Skin of body (tissue), 2 donors: ENCODE measurements around the gene KDM4B. TPM values are rescaled to one million over a fixed set of nuclear protein-coding genes. Genes with fewer than 3 reads are reported as not detected.
"Not testable (repeated sequence)": the region's sequence is repeated elsewhere in the genome, so short reads cannot be mapped to it uniquely, and the experiment has no call there.

Source experiments
- DNase-seq: peaks from one replicate; lab custom pipeline; 2025; lab: John Stamatoyannopoulos, UW
- total RNA-seq: library from RNA; depleted of rRNA; stranded (reverse); fragments of >200 nt; gene quantifications from one replicate; pipeline ENCODE4 v1.2.3, GENCODE V29; 2014

KDM4B gene
- 23.4 TPM for total RNA-seq

GRCh38 chr19:4968462-4969291 is at the start of gene KDM4B:
KDM4B (plus strand) TSS chr19:4969113; CDS start chr19:5032891, 63,778 bp downstream.
- DNase-seq = peak; percentile 100

- DNase-seq = no peak
Observed at GRCh38 chr19:4922530-4923275, 46.2 kb upstream of the KDM4B start.

DNA sequence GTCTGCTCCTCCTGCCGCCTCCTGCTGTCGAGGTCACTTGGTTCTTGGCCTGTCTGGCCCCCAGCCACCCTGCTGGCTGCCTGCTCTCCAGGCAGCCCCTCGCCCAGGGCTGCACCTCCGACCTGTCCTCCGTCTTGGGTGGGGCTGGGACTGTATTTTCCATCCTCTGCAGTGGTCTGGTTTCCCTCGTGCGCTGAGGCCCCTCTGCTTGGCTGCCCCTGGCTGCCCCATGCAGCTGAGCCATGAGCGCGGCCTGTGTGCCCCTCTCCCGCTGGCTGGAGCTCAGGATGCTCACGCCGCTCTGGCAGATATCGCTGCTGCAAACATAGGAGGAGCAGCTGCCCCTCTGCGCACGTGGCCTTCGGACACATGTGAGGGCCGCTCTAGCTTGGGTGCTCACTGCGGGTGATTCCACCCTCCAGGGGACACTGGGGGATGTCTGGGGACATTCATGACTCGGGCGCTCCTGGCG is 45.6 kb upstream of the KDM4B start:
- DNase-seq = no peak

- DNase-seq = no peak
Observed at GRCh38 chr19:4929186-4929585, 39.7 kb upstream of the KDM4B start.

DNA sequence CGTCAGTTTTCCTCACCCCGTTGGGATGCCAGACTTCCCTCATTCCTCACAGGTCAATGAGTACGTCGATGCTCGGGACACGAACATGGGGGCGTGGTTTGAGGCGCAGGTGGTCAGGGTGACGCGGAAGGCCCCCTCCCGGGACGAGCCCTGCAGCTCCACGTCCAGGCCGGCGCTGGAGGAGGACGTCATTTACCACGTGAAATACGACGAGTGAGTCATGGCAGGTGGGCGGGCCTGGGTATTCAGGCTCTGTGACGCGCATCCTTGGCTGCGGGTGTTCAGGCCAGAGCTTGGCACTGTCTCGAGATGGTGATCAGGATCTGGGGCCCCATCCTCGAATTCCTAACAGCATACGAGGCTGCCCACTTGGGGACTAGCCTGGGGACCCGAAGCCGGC is 38.2 kb upstream of the KDM4B start:
- no peak for DNase-seq

DNA sequence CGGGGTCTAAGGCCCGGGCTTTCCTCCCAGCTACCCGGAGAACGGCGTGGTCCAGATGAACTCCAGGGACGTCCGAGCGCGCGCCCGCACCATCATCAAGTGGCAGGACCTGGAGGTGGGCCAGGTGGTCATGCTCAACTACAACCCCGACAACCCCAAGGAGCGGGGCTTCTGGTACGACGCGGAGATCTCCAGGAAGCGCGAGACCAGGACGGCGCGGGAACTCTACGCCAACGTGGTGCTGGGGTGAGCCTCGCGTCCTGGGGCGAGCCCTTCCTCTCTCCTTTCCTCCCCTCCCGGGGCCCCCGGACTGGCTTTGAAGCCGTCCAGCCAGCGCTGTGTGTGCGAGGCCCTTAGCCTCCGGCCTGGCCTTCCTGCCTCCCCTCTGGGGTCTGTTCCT is 36.2 kb upstream of the KDM4B start:
- DNase-seq = no peak

- DNase-seq = no peak
Observed at GRCh38 chr19:4933528-4933927, 35.4 kb upstream of the KDM4B start.

DNA sequence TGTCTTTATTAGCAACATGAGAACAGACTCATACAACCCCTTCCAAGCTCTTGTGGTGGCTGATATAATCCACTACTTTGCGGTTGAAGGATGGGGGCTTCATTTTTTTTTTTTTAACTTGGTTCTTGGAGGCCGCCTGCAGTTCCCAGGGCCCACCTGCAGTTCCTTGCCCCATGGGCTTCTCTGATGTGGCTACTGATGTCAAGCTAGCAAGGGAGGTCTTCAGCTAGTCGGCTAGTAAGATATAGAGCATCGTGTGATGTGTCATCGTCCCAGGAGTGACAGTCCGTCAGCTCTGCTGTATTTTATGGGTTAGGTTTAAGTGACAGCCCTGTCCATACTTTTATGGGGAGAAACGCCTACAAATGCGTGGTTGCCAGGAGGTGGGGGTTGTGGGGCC is 33.5 kb upstream of the KDM4B start:
- DNase-seq = no peak

GRCh38 chr19:4937060-4937459 is 31.9 kb upstream of the KDM4B start:
- DNase-seq = no peak

DNA sequence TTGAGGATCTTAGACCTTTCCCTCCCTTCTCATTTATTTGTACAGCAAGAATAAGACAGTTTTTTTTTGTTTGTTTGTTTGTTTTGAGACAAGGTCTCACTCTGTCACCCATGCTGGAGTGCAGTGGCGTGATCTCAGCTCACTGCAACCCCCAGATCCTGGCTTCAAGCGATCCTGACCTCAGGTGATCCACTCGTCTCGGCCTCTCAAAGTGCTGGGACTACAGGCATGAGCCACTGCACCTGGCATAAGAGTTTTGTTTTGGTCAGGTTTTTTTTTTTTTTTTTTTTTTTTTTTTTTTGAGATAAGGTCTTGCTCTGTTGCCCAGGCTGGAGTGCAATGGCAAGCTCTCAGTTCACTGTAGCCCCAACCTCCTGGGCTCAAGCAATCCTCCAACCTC is 30.5 kb upstream of the KDM4B start:
- DNase-seq = not testable (repeated sequence)

DNA sequence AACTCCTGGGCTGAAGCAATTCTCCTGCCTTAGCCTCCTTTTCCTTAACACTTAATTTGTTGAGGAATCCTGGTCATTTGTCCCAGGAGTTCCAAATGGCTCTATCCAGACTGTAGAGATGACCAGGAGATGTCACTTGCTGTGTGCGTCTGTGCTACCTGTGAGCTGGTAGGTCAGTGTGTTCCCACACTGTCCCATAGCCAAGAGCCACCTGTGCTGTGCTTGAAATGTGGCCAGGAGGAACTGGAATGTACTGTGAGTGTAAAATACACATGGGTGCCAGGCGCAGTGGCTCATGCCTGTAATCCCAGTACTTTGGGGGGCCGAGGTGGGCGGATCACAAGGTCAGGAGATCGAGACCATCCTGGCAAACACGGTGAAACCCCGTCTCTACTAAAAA is 29.4 kb upstream of the KDM4B start:
- DNase-seq = no peak

DNA sequence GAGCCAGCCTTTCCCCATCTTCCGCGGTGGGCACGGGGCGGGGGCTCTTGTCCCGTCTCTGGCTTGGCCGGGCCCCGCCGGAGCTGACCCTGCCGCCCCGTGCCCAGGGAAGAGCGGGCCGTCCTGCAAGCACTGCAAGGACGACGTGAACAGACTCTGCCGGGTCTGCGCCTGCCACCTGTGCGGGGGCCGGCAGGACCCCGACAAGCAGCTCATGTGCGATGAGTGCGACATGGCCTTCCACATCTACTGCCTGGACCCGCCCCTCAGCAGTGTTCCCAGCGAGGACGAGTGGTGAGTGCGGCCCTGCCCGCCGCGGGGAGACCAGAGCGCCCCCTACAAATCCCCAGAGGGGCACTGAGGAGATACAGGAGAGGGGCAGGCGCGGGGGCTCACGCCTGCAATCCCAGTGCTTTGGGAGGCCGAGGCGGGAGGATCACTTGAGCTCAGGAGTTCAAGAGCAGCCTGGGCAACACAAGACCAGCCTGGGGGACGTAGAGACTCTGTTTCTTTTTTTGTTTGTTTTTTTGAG is 27.2 kb upstream of the KDM4B start:
- DNase-seq = not testable (repeated sequence)

DNA sequence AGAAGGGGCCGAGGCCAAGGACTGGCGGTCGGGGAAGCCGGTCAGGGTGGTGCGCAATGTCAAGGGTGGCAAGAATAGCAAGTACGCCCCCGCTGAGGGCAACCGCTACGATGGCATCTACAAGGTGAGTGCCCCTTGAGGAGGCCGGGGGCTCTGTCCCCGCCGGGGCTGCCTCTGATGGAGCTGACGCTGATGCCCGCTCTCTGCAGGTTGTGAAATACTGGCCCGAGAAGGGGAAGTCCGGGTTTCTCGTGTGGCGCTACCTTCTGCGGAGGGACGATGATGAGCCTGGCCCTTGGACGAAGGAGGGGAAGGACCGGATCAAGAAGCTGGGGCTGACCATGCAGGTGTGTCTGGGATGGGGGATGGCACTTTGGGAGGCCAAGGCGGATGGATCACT is 18.3 kb upstream of the KDM4B start:
- not testable (repeated sequence) for DNase-seq

DNA sequence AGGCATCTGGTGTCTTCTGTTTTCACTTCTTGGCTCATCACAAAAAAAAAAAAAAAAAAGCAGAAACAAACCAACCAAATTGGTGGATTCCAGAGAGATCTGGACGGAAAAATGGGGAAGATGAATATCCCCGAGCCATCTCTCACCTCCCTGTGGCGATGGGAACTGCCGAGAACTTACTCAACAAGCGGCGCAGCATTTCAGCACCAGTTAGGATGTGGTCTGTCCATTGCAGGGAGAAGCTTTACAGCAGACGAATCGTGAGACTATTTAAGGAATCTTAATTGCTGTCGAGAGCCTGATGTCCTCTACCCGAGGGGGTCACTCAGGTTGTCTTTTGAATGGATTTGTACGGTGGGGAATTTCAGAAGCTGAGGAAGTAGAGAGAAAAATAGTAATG is 17.3 kb upstream of the KDM4B start:
- DNase-seq = no peak

DNA sequence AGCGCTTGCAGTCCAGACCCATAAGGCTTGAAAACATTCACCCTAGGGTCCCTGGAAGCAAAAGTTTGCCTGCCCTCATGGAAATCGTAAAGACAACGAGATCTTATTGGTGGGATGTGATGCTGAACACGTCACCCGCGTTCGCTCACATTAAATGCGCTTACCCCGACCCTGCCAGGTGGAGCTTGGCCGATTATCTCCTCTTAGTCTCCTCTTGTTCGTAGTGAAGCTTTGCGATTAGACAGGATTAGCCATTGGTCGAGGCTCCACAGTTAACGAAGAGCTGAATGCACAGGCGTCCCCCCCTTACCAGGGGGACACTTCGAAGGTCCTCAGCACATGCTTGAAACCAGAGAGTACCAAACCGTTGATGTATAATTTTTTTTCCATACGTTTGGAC is 16.0 kb upstream of the KDM4B start:
- no peak for DNase-seq

GRCh38 chr19:4954320-4955149 is 14.4 kb upstream of the KDM4B start:
- not testable (repeated sequence) for DNase-seq

GRCh38 chr19:4955274-4955673 is 13.6 kb upstream of the KDM4B start:
- no peak for DNase-seq

DNA sequence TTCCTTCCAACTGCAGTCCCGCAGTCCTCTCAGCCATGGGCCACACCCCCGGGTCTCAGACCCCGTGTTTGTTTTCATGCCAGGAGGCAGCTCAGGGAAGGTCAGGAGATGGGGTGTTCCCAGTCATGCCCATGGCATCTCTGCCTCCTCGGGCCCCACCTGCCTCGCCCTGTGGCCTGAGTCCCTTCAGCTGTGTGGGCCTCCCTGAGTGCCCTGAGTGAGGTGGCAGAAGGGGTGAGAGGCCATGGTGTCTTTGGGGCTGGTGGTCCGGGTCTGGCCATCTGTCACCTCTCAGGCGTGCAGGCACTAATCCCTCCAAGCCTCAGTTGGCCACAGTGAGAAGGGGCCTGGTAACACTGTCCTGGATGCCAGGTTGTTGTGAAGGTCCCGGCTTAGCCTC is 10.9 kb upstream of the KDM4B start:
- no peak for DNase-seq

- no peak for DNase-seq
Observed at GRCh38 chr19:4962085-4962619, 6.8 kb upstream of the KDM4B start.

GRCh38 chr19:4965061-4965460 is 3.9 kb upstream of the KDM4B start:
- DNase-seq = no peak

DNA sequence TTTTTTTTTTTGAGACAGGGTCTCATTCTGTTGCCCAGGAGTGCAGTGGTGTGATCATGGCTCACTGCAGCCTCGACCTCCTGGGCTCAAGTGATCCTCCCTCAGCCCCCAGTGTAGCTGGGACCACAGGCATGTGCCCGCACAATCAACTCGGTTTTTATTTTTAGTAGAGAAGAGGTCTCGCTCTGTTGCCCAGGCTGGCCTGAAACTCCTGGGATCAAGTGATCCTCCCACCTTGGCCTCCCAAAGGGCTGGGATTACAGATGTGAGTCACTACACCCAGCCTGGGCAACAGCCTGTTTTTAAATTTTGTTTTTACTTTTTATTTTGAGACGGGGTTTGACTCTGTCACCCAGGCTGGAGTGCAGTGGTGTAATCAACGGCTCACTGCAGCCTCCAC is 2.3 kb upstream of the KDM4B start:
- no peak for DNase-seq
